NCI-H748 (cell line): ENCODE measurements around the gene SF3B3.
A peak's percentile ranks its signal among the peaks of the same experiment; 100 is the strongest.
"Not testable (repeated sequence)": the region's sequence is repeated elsewhere in the genome, so short reads cannot be mapped to it uniquely, and the experiment has no call there.

Experiments used
- DNase-seq: peaks from one replicate; lab custom pipeline; 2025; ENCODE audit not compliant: unreplicated experiment; lab: John Stamatoyannopoulos, UW

The SF3B3 gene

GRCh38 chr16:70510216-70510615 lies 13.4 kb upstream of the SF3B3 start:
- DNase-seq: no peak

GRCh38 chr16:70511833-70512232 lies 11.8 kb upstream of the SF3B3 start:
- no peak for DNase-seq

- DNase-seq: no peak
These were observed 11.2 kb upstream of the SF3B3 start for GRCh38 chr16:70512456-70512855.

GRCh38 chr16:70520612-70521297 lies 2.9 kb upstream of the SF3B3 start:
- no peak for DNase-seq

GRCh38 chr16:70522216-70523075 lies 1.2 kb upstream of the SF3B3 start:
- DNase-seq: no peak

GRCh38 chr16:70523076-70523742 lies 407 bp upstream of the SF3B3 start, which contains the start of gene COG4:
TSS of gene COG4 (minus strand) at chr16:70523554. CDS start at chr16:70523543, 11 bp downstream.
- DNase-seq: peak; percentile 82

GRCh38 chr16:70524399-70524825 lies 796 bp downstream of the SF3B3 start:
- peak; percentile 11 for DNase-seq

- DNase-seq: no peak
These were observed 2.8 kb downstream of the SF3B3 start for GRCh38 chr16:70526403-70526802.

- no peak for DNase-seq
These were observed 3.8 kb downstream of the SF3B3 start for GRCh38 chr16:70527315-70527996.

- DNase-seq: no peak
These were observed 5.6 kb downstream of the SF3B3 start for GRCh38 chr16:70529051-70529777.

GRCh38 chr16:70529954-70530353 lies 6.3 kb downstream of the SF3B3 start:
- not testable (repeated sequence) for DNase-seq

GRCh38 chr16:70534971-70535370 lies 11.4 kb downstream of the SF3B3 start:
- DNase-seq: no peak

- DNase-seq: no peak
These were observed 17.4 kb downstream of the SF3B3 start for GRCh38 chr16:70540994-70541393.

GRCh38 chr16:70544548-70544947 lies 20.9 kb downstream of the SF3B3 start:
- DNase-seq: no peak

GRCh38 chr16:70548936-70549335 lies 25.3 kb downstream of the SF3B3 start:
- no peak for DNase-seq

- DNase-seq: no peak
These were observed 26.5 kb downstream of the SF3B3 start for GRCh38 chr16:70550082-70550481.

GRCh38 chr16:70551788-70552187 lies 28.2 kb downstream of the SF3B3 start:
- no peak for DNase-seq

- no peak for DNase-seq
These were observed 29.1 kb downstream of the SF3B3 start for GRCh38 chr16:70552675-70553074.

- DNase-seq: no peak
These were observed 30.0 kb downstream of the SF3B3 start for GRCh38 chr16:70553645-70554044.

- DNase-seq: no peak
These were observed 32.4 kb downstream of the SF3B3 start for GRCh38 chr16:70556063-70556462.
